Fibroblast of lung (primary cell): ENCODE results near the gene TRAM2.

Experiments used
- EZH2 ChIP-seq: IDR thresholded peaks from 2 replicates; pipeline ENCODE4 v1.5.1; 2012; ENCODE audit warnings: low read length, control low read depth, mild to moderate bottlenecking; ENCODE audit errors: missing control alignments
- TF ChIP-seq, protein P1 (sequence below), 2 donors: IDR thresholded peaks in 1 of 2; conservative IDR thresholded peaks in 1 of 2; 1 replicate in 1 of 2; 2 replicates in 1 of 2; pipeline ENCODE4 v1.5.1; 2011 to 2012; ENCODE audit warnings: low read length in 2 of 2, control low read depth in 1 of 2, inconsistent platforms in 1 of 2, low read depth in 1 of 2, mild to moderate bottlenecking in 1 of 2

DNA sequence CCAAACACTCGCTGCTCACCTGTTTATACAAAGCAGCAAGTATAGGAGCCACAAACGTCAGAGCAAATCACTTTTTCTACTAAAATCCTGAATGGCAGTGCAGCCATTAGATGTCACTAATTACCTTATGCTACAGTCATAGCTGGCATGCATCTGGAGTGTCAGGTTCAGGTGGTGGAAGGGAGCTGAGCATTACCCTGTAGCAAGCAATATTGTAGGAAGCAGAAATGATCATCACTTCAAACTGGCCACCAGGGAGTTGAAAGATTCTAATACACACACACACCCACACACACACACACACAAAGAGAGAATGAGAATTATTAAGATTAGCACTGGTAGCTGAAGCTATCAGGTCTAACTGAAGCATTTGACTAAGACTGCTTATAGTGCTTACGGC lies 80.9 kb downstream of the TRAM2 start:
- TF ChIP-seq, protein P1, sequence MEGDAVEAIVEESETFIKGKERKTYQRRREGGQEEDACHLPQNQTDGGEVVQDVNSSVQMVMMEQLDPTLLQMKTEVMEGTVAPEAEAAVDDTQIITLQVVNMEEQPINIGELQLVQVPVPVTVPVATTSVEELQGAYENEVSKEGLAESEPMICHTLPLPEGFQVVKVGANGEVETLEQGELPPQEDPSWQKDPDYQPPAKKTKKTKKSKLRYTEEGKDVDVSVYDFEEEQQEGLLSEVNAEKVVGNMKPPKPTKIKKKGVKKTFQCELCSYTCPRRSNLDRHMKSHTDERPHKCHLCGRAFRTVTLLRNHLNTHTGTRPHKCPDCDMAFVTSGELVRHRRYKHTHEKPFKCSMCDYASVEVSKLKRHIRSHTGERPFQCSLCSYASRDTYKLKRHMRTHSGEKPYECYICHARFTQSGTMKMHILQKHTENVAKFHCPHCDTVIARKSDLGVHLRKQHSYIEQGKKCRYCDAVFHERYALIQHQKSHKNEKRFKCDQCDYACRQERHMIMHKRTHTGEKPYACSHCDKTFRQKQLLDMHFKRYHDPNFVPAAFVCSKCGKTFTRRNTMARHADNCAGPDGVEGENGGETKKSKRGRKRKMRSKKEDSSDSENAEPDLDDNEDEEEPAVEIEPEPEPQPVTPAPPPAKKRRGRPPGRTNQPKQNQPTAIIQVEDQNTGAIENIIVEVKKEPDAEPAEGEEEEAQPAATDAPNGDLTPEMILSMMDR (conservative IDR thresholded peaks at IDR 0.05 in 1 of 2, IDR thresholded peaks at IDR 0.05 in 1 of 2; ENCODE audit: low read depth in 1 of 2, low read length in 2 of 2) = no peak
- TF ChIP-seq EZH2 = no peak
